Activated naive CD4-positive, alpha-beta T cell treated with anti-CD3 and anti-CD28 coated beads for 36 hours (primary cell): ENCODE data around the gene SWSAP1. TPM values are rescaled to one million over a fixed set of nuclear protein-coding genes. Genes with fewer than 3 reads are reported as not detected.
"Not testable (repeated sequence)": the region's sequence is repeated elsewhere in the genome, so short reads cannot be mapped to it uniquely, and the experiment has no call there.

Experiments
- CTCF ChIA-PET: fragments of 350-600 bp; sonication (Branson Sonifier 250); formaldehyde crosslinking; loops from one replicate; lab custom pipeline; 2021; ENCODE audit warnings: antibody characterized with exemption; lab: Charles Lee
- DNase-seq: peaks from one replicate; pipeline ENCODE4 v3.0.0-alpha.2; 2020
- H3K27ac Mint-ChIP-seq: one replicate; pipeline ENCODE4 v1.8.0; 2021; ENCODE audit warnings: mild to moderate bottlenecking, mixed read lengths
- H3K27me3 Mint-ChIP-seq: one replicate; pipeline ENCODE4 v1.8.0; 2021; ENCODE audit warnings: low read depth, mixed read lengths
- H3K36me3 Mint-ChIP-seq: one replicate; pipeline ENCODE4 v1.8.0; 2021; ENCODE audit warnings: low read depth, mixed read lengths
- H3K4me1 Mint-ChIP-seq: one replicate; pipeline ENCODE4 v1.8.0; 2021; ENCODE audit warnings: low read depth, mixed read lengths
- H3K4me3 Mint-ChIP-seq: one replicate; pipeline ENCODE4 v1.8.0; 2021; ENCODE audit warnings: mild to moderate bottlenecking, moderate library complexity, mixed read lengths
- H3K9me3 Mint-ChIP-seq: one replicate; pipeline ENCODE4 v1.8.0; 2021; ENCODE audit warnings: mixed read lengths
- intact Hi-C: fragments of 100-400 bp; cut with micrococcal nuclease; formaldehyde crosslinking; loops from one replicate; pipeline ENCODE4 v1.15.1; 2023
- total RNA-seq, 2 experiments: library from RNA; stranded (reverse); gene quantifications; one replicate each; pipeline ENCODE4 v1.2.3, GENCODE V29; 2021

SWSAP1 gene
- total RNA-seq, 2 experiments from 2014 or later = 1.1 to 2.1 TPM

GRCh38 chr19:11339254-11340098 is 35.0 kb upstream of the SWSAP1 start, which contains the start of gene RAB3D:
TSS of gene RAB3D (minus strand) at chr19:11339657. CDS start at chr19:11337399, 2,258 bp downstream.
- no peaks in the 10 kb centered on the region for H3K27me3 Mint-ChIP-seq
- CTCF ChIA-PET = interaction anchor here (0.6 to 1.0 kb wide), 4 partner anchors 36 to 655 kb away, joined by 3 read pairs; no protein-coding TSS in a partner anchor
- peaks cover 17% of the 10 kb centered on the region for H3K36me3 Mint-ChIP-seq
- no peaks in the 10 kb centered on the region for H3K9me3 Mint-ChIP-seq
- H3K27ac Mint-ChIP-seq = no peak within 1 kb of the TSS
- H3K4me1 Mint-ChIP-seq = peaks cover 20% of the 10 kb centered on the region
- intact Hi-C loops = loop anchor here (2.0 kb wide), 1 partner anchor 15 kb away; no protein-coding TSS in a partner anchor
- DNase-seq = peak; percentile 92
- H3K4me3 Mint-ChIP-seq = peak within 1 kb of the TSS; percentile 79

DNA sequence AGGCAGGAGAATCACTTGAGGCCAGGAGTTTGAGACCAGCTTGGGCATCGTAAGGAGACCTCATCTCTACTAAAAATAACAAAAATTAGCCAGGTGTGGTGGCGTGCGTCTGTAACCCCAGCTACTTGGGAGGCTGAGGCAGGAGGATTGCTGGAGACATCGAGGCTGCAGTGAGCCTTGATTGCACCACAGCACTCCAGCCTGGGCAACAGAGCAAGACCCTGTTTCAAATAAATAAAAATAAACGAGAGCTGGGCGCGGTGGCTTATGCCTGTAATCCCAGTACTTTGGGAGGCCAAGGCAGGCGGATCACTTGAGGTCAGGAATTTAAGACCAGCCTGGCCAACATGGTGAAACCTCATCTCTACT is 34.4 kb upstream of the SWSAP1 start:
- intact Hi-C loops, H3K9me3 Mint-ChIP-seq, H3K27me3 Mint-ChIP-seq, DNase-seq, H3K27ac Mint-ChIP-seq: not testable (repeated sequence)
- H3K36me3 Mint-ChIP-seq = peaks cover 15% of the 10 kb centered on the region
- H3K4me3 Mint-ChIP-seq = peak overlapping the region; percentile 79
- H3K4me1 Mint-ChIP-seq = peaks cover 21% of the 10 kb centered on the region
- CTCF ChIA-PET = interaction anchor here (0.6 to 1.1 kb wide), 4 partner anchors 35 to 654 kb away, joined by 3 to 4 read pairs (median 3); no protein-coding TSS in a partner anchor

DNA sequence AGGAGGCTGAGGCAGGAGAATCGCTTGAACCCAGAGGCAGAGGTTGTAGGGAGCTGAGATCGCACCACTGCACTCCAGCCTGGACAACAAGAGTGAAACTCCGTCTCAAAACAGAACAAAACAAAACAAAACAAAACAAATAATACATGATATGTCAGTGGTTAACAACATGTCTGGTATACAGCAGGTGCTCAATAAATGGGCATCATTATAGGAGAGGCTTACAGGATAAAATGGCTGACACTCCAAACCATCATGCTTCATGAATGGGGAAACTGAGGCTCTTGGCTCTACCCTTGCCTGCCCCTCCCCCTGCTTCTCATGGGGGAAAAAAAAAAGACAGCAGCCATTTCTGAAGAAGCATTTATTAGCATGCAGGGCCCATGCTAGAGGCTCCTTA is 32.0 kb upstream of the SWSAP1 start:
- H3K27ac Mint-ChIP-seq = no peak overlapping the region

GRCh38 chr19:11345122-11345803 is 29.2 kb upstream of the SWSAP1 start:
- Mint-ChIP-seq H3K4me1 (peaks cover 26% of the 10 kb centered on the region), H3K36me3 (peaks cover 10% of the 10 kb centered on the region), H3K4me3 (peak overlapping the region; percentile 97), H3K27me3 (no peaks in the 10 kb centered on the region), H3K9me3 (peaks cover 9% of the 10 kb centered on the region), H3K27ac (peak overlapping the region; percentile 86)
- no peak for DNase-seq
- CTCF ChIA-PET = interaction anchor here (0.6 to 0.8 kb wide), 2 partner anchors 38 to 218 kb away, joined by 3 read pairs; no protein-coding TSS in a partner anchor
- intact Hi-C loops = no loop called here

More for the DNA sequence above, 32.0 kb upstream of the SWSAP1 start:
- no peak for DNase-seq
- Mint-ChIP-seq H3K4me3 (no peak overlapping the region), H3K4me1 (peaks cover 38% of the 10 kb centered on the region), H3K9me3 (no peaks in the 10 kb centered on the region), H3K27me3 (no peaks in the 10 kb centered on the region), H3K36me3 (peaks cover 2% of the 10 kb centered on the region)
- intact Hi-C loops = no loop called here
- CTCF ChIA-PET = no interaction called here

GRCh38 chr19:11346104-11346940 is 28.1 kb upstream of the SWSAP1 start, which contains the start of the genes CCDC159 and TMEM205:
TSS of gene CCDC159 (plus strand) at chr19:11346519. CDS start at chr19:11346607, 88 bp downstream.
TSS of gene TMEM205 (minus strand) at chr19:11346268. CDS start at chr19:11345619, 649 bp downstream.
- Mint-ChIP-seq H3K27me3 (no peaks in the 10 kb centered on the region), H3K9me3 (peaks cover 9% of the 10 kb centered on the region), H3K27ac (peak within 1 kb of the TSS; percentile 86), H3K4me1 (peaks cover 26% of the 10 kb centered on the region), H3K36me3 (peaks cover 10% of the 10 kb centered on the region), H3K4me3 (peak within 1 kb of the TSS; percentile 97)
- CTCF ChIA-PET = interaction anchor here (0.6 to 0.9 kb wide), 6 partner anchors 26 to 217 kb away, joined by 3 to 6 read pairs (median 4); no protein-coding TSS in a partner anchor
- intact Hi-C loops = loop anchor here (1.0 kb wide), 5 partner anchors 9 to 250 kb away; partner anchors contain the start of genes ODAD3, PLPPR2, PRKCSH and SWSAP1
- DNase-seq = peak; percentile 100

DNA sequence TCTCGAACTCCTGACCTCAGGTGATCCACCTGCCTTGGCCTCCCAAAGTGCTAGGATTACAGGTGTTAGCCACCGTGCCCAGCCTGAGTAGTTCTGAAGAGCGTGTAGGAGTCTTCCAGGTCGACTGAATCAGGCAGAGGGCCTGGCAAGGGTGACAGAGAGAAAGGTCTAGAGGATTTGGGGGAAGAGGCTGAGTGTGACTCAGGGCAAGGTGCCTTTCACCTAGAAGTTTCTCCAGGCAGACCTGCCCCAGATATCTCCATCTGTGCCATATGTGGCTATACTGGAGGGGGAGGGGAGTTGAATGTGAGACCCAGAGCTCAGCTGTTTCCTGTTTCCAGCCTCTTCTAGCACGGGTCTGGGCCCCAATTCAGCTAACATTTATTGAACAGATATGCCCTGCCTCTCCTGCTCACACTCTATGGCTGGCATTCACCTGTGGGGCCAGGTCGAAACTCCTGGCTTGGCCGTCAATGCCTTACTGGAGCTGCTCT is 26.9 kb upstream of the SWSAP1 start:
- H3K36me3 Mint-ChIP-seq = peaks cover 10% of the 10 kb centered on the region
- peaks cover 9% of the 10 kb centered on the region for H3K9me3 Mint-ChIP-seq
- peak overlapping the region; percentile 24 for H3K27ac Mint-ChIP-seq
- peaks cover 26% of the 10 kb centered on the region for H3K4me1 Mint-ChIP-seq
- no peak for DNase-seq
- peak overlapping the region; percentile 97 for H3K4me3 Mint-ChIP-seq
- CTCF ChIA-PET = interaction anchor here (0.7 to 0.9 kb wide), 2 partner anchors 34 to 374 kb away, joined by 3 read pairs; no protein-coding TSS in a partner anchor
- H3K27me3 Mint-ChIP-seq = no peaks in the 10 kb centered on the region
- intact Hi-C loops = no loop called here

GRCh38 chr19:11349171-11349570 is 25.3 kb upstream of the SWSAP1 start:
- peaks cover 26% of the 10 kb centered on the region for H3K4me1 Mint-ChIP-seq
- peaks cover 10% of the 10 kb centered on the region for H3K36me3 Mint-ChIP-seq
- DNase-seq = no peak
- H3K9me3 Mint-ChIP-seq = peaks cover 9% of the 10 kb centered on the region
- CTCF ChIA-PET = interaction anchor here (1.2 kb wide), 1 partner anchor 32 kb away, joined by 4 read pairs; no protein-coding TSS in a partner anchor
- H3K4me3 Mint-ChIP-seq = no peak overlapping the region
- intact Hi-C loops = no loop called here
- H3K27ac Mint-ChIP-seq = no peak overlapping the region
- no peaks in the 10 kb centered on the region for H3K27me3 Mint-ChIP-seq

DNA sequence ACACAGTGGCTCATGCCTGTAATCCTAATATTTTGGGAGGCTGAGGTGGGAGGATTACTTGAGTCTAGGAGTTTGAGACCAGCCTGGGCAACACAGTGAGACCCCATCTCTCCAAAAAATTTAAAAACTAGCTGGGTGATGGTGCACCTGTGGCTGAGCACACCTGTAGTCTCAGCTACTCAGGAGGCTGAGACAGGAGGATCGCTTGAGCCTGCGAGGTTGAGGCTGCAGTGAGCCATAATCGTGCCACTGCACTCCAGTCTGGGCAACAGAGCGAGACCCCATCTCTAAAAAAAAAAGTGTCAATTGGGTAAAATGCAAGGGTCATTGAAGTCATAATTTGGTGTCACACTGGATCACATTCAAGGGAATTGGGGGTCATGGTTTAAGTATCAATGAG is 20.4 kb upstream of the SWSAP1 start:
- CTCF ChIA-PET, H3K27ac Mint-ChIP-seq, H3K9me3 Mint-ChIP-seq, H3K36me3 Mint-ChIP-seq, DNase-seq, H3K27me3 Mint-ChIP-seq, intact Hi-C loops, H3K4me3 Mint-ChIP-seq: not testable (repeated sequence)
- H3K4me1 Mint-ChIP-seq = peaks cover 11% of the 10 kb centered on the region

DNA sequence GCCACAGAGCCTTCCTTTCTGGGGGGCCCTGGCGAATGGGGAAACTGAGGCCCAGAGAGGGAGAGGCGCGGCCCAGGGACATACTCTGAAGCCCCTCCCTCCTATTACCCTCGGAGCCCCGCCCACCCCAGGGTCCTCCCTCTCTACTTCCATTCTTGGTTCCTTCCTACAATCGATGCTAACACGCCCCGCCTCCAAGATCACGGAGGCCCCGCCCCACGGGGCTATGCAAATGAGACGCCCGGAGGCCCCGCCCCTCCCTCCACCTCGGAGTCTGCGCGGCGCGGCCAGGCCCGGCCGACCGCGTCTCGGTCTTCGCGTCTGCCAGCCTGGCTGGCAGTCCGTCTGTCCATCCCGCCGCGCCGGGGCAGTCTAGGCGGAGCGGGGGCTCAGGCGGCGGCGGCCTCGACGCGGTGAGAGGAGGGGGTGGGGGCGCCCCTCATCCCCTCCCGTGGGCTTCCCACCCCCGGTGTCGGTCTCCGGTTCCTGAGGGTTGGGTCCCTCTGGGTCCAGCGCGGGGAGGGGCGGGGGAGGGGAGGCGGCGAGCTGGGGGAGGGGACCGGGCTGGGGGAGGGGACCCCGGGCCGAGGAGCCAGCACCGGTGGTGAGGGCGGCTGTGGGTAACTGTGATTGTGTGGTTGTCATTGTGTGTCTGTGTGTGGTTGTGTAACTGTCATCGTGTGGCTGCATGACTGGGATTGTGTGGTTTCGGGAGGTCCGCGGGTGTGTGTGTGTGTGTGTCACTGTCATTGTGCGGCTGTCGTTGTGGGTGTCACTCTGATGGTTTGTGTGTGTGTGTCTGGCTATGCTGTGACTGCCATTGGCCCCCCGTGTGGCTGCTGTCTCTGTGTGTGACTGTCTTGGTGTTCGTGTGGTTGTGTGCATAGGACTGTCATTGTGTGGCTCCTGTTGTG is 19.0 kb upstream of the SWSAP1 start, which contains the start of gene PLPPR2:
Gene PLPPR2 (plus strand): TSS at position 273 of the 914 bp plus-strand sequence. CDS start 2,242 bp downstream, outside the sequence.
- intact Hi-C loops = loop anchor here (1.0 kb wide), 1 partner anchor 9 kb away; the partner anchor contains the start of genes CCDC159 and TMEM205
- peak; percentile 87 for DNase-seq
- H3K27me3 Mint-ChIP-seq = peaks cover 4% of the 10 kb centered on the region

GRCh38 chr19:11356074-11356397 is 18.4 kb upstream of the SWSAP1 start:
- peaks cover 4% of the 10 kb centered on the region for H3K27me3 Mint-ChIP-seq
- peak overlapping the region; percentile 69 for H3K4me3 Mint-ChIP-seq
- H3K36me3 Mint-ChIP-seq = no peaks in the 10 kb centered on the region
- no peak for DNase-seq
- intact Hi-C loops = no loop called here
- CTCF ChIA-PET = no interaction called here
- H3K4me1 Mint-ChIP-seq = peaks cover 11% of the 10 kb centered on the region
- no peaks in the 10 kb centered on the region for H3K9me3 Mint-ChIP-seq
- no peak overlapping the region for H3K27ac Mint-ChIP-seq

More for the DNA sequence above, 19.0 kb upstream of the SWSAP1 start, which contains the start of gene PLPPR2:
- H3K9me3 Mint-ChIP-seq = no peaks in the 10 kb centered on the region
- H3K4me1 Mint-ChIP-seq = peaks cover 11% of the 10 kb centered on the region
- H3K36me3 Mint-ChIP-seq = no peaks in the 10 kb centered on the region
- CTCF ChIA-PET = no interaction called here
- H3K27ac Mint-ChIP-seq = no peak within 1 kb of the TSS
- peak within 1 kb of the TSS; percentile 69 for H3K4me3 Mint-ChIP-seq
